ENCODE data around the gene CCDC112.
"Not testable (repeated sequence)": the region's sequence is repeated elsewhere in the genome, so short reads cannot be mapped to it uniquely, and the experiment has no call there.

Gene CCDC112

GRCh38 chr5:115249379-115249778 lies 47.1 kb downstream of the CCDC112 start:
- DNase-seq = not testable (repeated sequence)

GRCh38 chr5:115246361-115246991 lies 50.0 kb downstream of the CCDC112 start:
- DNase-seq = no peak

- DNase-seq = no peak
These were observed 53.0 kb downstream of the CCDC112 start for GRCh38 chr5:115243412-115243811.

- no peak for DNase-seq
These were observed 54.4 kb downstream of the CCDC112 start for GRCh38 chr5:115241881-115242642.

GRCh38 chr5:115237066-115237465 lies 59.4 kb downstream of the CCDC112 start:
- DNase-seq = no peak

GRCh38 chr5:115236599-115236998 lies 59.9 kb downstream of the CCDC112 start:
- DNase-seq = no peak

- no peak for DNase-seq
These were observed 64.9 kb downstream of the CCDC112 start for GRCh38 chr5:115231598-115231997.

- no peak for DNase-seq
These were observed 66.8 kb downstream of the CCDC112 start for GRCh38 chr5:115229606-115230005.

GRCh38 chr5:115227281-115227680 lies 69.2 kb downstream of the CCDC112 start:
- DNase-seq = no peak
